HG02571 (cell line): Measurements from ENCODE around the gene BAIAP2.
"Not testable (repeated sequence)": the region's sequence is repeated elsewhere in the genome, so short reads cannot be mapped to it uniquely, and the experiment has no call there.

Experiments
- ATAC-seq: cut with Tn5 transposase; IDR thresholded peaks from one replicate; pipeline ENCODE4 v1.9.1; 2021; ENCODE audit warnings: mild to moderate bottlenecking, moderate library complexity; ENCODE audit not compliant: unreplicated experiment

Gene BAIAP2

GRCh38 chr17:81000631-81001357 lies 34.2 kb upstream of the BAIAP2 start:
- no peak for ATAC-seq

GRCh38 chr17:81002013-81002384 lies 33.0 kb upstream of the BAIAP2 start:
- ATAC-seq, result no peak

- ATAC-seq, result no peak
These were observed 32.3 kb upstream of the BAIAP2 start for GRCh38 chr17:81002409-81003361.

- no peak for ATAC-seq
These were observed 31.1 kb upstream of the BAIAP2 start for GRCh38 chr17:81003711-81004475.

GRCh38 chr17:81006891-81007290 lies 28.1 kb upstream of the BAIAP2 start:
- ATAC-seq, result no peak

GRCh38 chr17:81008140-81008539 lies 26.8 kb upstream of the BAIAP2 start:
- no peak for ATAC-seq

GRCh38 chr17:81009136-81009535 lies 25.8 kb upstream of the BAIAP2 start:
- no peak for ATAC-seq

- ATAC-seq, result no peak
These were observed 24.0 kb upstream of the BAIAP2 start for GRCh38 chr17:81010935-81011334.

- ATAC-seq, result no peak
These were observed 23.0 kb upstream of the BAIAP2 start for GRCh38 chr17:81011951-81012350.

- no peak for ATAC-seq
These were observed 22.1 kb upstream of the BAIAP2 start for GRCh38 chr17:81012574-81013447.

GRCh38 chr17:81013642-81014041 lies 21.3 kb upstream of the BAIAP2 start:
- ATAC-seq, result no peak

GRCh38 chr17:81015136-81015535 lies 19.8 kb upstream of the BAIAP2 start:
- ATAC-seq, result no peak

GRCh38 chr17:81016575-81016974 lies 18.4 kb upstream of the BAIAP2 start:
- ATAC-seq, result no peak

GRCh38 chr17:81017330-81017729 lies 17.6 kb upstream of the BAIAP2 start:
- not testable (repeated sequence) for ATAC-seq

- ATAC-seq, result no peak
These were observed 16.7 kb upstream of the BAIAP2 start for GRCh38 chr17:81018044-81018802.

GRCh38 chr17:81019563-81020442 lies 15.1 kb upstream of the BAIAP2 start:
- no peak for ATAC-seq

GRCh38 chr17:81020443-81020766 lies 14.5 kb upstream of the BAIAP2 start:
- no peak for ATAC-seq

- no peak for ATAC-seq
These were observed 14.0 kb upstream of the BAIAP2 start for GRCh38 chr17:81020767-81021497.
